Activated CD8-positive, alpha-beta memory T cell treated with anti-CD3 and anti-CD28 coated beads for 48 hours (primary cell): ENCODE measurements around the gene NCBP3.
"Not testable (repeated sequence)": the region's sequence is repeated elsewhere in the genome, so short reads cannot be mapped to it uniquely, and the experiment has no call there.

ENCODE experiments used
- DNase-seq, 3 experiments: peaks; one replicate each; pipeline ENCODE4 v3.0.0-alpha.2; 2020; ENCODE audit warnings: low read depth in 2 of 3, low spot score in 2 of 3

Gene NCBP3

DNA sequence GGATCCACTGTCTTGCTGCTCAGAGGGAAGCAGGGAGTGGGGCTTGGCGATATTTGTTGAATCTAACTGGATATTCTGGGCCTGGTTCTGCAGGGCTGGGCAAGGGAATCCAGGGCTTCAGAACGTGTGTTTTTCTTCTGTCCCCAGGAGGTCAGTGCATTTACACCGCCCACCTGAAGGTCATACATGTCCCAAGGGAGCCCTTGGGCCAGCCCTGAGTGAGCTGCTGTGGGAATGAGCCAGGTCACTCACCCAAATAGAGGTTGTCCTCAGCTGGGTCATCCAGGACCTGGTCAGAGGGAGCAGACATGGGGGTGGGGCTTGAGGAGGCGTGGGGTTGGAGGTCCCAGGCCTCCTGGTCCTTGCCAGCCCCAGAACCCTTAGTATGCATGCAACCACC is 36.2 kb upstream of the NCBP3 start:
- DNase-seq = no peak

DNA sequence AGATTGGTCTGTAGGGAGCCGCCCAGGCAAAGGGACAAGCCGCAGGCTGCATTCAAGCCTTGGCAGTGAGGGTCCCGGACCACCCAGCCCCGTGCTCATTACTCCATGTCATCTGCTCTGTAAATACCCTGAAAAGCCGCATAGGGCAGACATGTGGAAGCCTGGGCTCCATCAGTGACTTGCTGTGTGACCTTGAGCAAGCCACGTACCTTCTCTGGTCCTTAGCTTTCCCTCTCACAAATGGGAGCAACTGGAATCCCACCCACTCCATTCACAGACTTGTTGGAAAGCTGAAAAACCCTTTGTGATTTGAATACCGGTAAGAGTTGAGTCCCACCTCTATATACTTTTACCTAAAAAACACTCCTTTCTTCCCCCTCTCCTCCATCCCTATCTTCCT is 34.9 kb upstream of the NCBP3 start:
- DNase-seq = no peak

DNA sequence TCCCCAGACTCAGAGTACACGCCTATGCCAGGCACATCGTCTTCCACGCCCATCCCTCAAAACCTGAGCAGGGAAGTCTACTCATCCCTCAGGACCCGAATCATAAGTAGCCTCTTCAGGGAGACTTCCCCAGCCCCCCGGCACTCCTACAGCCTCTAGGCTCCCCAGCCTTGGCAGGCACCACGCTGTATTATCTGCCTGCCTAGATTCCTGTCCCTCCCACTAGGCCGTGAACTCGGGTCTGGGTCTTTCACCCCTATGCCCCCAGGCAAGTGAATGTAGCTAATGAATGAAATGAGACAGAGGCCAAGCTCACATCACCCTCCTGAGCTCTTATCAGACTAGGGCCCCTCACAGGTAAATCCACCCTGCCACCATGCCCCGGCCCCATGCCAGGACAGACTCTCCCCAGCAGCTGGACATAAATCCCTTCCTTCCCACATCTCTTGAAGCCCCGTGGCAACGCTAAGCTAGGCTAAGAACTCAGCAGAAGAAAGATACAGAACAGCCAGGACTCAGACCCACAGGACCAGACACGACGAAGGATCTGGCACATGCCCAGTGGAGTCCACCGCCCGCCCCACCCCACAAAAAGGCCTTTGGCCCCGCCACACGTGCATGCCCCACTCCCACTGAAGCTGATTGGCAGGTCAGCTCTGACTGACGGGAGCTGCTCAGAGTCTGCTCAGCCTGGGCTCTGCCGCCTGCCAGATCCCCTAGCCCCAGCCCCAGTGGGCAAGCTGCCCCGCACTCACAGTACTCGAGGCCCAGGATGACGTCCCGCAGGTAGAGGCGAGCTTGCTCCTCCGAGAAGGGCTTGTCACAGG is 33.8 kb upstream of the NCBP3 start:
- DNase-seq = no peak

DNA sequence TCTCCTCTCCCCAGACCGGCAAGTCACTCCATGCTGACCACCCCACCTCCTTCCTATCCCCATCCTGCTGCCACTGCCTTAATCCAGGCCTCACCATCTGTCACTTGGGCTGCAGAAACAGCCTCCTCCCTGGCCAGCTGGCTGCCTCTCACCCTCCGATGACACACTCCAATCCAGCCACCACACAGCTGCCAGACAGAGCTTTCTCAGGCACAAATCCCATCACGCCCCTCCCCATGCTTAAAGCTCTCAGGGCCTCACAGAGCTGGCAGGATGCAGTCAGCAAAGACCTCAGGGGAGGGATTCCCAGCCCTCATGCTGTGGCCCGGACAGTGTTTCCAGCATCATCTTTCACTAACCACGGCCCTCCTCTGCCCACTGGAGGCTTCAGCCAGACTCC is 33.1 kb upstream of the NCBP3 start:
- no peak for DNase-seq

DNA sequence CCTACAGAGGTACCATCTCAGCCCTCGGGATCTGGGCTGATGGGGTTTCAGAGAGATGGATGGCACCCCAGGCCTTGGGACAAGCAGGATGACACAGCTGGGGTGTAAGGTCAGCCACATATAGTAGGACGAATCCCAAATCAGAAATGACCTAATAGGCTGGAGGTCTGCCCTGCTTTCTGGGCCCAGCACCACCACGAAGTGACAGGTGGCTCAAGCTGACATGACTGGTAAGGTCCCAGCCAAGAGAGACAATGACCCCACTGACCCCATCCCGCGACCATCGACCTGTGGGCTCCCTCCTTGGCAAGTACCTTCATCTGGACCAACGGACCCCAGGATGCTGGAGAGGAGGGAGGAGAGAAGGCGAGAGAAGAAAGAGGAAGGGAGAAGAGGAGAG is 31.2 kb upstream of the NCBP3 start:
- DNase-seq = no peak

DNA sequence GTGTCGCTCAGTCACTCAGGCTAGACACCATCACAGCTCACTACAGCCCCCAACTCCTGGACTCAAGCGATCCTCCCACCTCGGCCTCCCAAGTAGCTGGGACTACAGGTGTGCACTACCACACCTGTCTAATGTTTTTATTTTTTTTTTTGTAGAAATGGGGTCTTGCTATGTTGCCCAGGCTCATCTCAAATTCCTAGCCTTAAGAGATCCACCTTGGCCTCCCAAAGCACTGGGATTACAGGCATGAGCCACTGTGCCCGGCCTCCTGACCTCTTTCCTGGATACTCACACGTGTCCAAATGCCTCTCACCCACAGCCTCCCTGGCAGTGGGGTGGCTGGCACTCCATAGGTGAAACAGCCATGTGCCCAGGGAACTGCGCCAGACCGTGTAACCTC is 29.3 kb upstream of the NCBP3 start:
- no peak for DNase-seq

DNA sequence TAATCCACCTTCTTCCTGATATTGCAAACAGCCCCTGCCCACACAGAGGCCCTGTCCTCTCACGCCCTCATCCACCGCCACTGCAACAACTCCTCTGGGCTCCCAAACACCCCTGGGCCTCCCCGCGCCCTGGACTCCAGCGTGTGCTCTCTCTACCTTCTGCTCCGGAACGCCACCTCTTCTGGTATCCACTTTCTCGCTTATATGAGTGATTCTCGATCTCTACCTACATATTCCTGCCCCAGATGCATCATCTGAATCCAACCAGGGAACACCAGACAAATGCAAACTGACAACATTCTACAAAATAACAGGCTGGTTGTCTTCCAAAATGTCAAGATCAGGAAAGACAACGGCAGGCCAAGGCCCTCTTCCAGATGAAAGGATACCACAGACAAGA is 27.8 kb upstream of the NCBP3 start:
- DNase-seq = no peak

DNA sequence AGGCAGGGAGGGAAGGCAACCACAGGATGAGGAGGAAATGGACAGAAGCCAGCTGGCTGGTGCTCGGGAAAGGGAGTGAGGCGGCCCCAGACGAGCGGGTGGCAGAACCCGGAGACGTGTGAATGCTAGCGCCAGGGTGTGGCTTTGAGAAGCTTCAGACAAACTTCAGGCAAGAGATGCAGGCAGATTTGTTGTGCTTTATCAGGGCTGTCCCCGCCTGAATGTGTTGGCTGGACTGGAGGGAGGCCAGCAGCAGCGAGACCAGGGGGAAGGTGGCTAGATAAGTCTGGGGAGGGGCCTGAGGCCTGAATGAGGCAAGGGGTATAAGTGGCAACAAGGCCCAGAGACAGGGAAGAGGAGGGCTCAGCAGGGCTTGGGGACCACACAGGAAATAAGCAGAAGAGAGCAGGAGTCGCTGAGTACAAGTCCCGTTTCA is 24.8 kb upstream of the NCBP3 start:
- DNase-seq = no peak

DNA sequence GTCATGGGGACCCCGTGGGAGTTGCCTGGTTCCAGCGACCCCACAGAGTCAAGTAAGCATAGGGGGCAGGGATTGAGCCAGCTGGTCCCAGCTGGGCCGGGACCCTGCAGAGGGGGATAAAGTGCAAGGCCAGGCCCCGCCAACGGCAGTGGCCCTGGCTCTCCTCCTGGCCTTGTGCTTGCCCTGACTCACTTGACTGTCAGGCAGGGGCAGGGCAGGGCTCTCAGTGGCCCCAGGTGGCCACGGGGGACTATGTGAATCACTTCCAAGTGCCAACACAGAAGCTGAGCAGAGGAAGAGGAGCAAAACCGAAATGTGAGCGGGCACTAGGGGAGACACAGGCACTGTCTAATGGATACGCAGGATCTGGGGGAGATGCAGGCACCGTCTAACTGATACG is 21.6 kb upstream of the NCBP3 start:
- no peak for DNase-seq

DNA sequence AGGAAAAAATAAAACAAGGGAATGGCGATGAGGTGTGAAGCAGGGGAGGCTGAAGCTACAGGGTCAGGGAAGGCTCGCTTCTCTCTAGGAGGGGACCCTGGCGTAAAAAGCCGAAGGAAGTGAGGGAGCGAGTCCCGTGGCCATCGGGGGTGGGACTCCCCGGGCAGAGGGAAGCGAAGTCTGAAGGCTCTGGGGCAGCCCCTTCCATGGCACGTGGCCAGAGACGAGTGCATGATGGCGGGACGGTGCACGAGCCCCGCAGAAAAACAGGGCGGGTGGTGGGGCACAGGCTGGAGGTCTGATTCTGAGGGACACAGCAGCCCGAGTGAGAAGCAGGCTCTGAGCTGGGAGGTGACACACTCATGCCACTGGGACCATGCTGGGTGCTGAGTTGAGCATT is 21.1 kb upstream of the NCBP3 start:
- no peak for DNase-seq

DNA sequence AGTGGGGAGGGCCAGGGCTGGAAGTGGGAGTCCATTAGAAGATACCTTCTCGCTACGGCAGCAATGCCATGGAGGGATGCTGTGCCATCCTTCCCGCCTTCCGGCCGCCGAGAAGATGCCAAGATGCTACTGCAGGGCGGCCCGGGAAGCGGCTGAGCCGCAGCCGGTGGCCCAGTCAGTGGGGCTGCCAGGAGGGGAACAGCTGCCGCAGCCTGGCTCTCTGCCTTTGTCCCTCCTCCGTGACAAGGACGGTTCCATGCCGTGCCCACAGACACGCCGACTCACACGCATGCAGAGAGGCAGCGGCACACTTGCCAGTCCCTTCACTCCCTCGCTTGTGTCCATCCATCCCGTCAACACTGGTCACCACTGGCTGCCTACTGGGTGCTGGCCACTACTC is 20.2 kb upstream of the NCBP3 start:
- no peak for DNase-seq

DNA sequence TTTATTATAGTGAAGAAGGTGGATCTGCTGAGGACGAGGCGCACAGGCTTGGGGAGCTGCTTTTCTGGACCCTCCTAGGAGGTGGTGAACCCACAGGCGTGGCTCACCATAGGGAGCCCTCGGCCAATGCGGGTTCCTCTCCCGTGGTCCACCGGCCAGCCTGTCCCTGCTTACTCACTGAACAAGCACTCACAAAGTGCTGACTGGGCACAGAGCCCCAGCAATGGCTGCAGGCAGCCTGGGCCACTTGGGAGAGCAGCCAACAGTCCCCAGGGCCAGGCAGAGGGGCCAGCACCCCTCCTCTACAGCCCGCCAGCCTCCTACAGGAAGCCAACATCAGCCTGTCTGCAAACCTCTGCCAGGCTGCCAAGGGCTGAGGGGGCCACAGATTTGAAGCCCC is 19.1 kb upstream of the NCBP3 start:
- DNase-seq = no peak

DNA sequence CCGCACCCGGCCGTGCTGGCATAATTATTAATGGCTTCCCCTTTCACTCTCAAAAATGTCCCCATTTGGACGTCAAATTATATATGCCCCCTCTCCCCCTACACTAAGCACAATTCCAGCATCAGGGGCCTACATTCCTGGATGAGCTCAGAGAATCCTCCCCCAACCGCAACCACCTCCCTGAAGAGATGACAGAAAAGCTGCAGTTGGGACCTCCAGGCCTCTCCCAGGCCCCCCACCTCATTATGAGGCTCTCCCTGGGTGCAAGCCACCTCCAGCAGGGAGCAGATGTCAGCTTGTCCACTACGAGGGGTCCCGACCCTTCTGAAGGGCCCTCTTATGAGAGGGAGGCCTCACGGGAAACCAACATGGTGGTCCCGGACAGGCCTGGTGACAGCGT is 18.5 kb upstream of the NCBP3 start:
- DNase-seq = no peak

DNA sequence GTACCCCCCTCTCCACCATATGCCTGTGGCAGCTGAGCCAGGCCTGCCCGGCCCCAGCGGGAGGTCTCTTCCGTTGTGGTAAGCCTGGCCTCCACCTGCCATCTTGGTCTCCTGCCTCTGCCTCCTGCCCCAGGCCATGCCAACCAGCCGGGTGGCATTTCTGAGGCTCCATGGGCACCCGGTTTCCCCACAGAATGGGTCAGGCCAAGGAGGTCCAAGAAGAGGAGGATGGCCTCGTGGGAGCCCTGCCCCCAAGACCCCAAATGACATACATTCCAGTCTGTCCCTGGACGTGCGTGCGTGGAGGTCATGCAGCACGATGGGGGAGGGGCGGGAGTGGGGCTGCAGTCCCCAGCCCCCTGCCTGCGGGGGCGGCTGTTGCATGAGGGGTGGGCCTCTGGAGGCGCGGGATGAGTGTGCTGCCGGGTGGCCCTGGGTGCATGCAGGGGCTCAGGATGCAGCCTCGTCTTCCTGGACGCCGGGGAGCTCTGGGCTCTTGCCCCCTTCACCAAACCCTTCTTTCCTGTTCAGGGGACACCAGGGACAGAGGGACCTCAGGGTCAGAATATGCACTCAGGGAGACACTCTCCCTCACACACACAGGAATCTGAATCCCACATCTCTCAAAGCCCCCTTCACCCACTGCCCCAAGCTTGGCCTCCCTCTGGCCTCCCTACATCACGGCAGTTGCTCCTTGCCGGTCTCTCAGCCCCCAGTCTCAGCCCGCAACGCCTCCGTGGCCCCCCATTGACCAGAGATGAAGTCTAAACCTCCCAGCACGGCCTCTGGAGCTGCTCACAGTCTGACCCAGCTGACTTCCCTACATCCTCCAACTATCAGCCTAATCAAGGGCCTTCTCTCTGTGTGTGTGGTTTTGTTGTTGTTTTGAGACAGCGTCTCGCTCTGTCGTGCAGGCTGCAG is 16.0 kb upstream of the NCBP3 start:
- no peak for DNase-seq

DNA sequence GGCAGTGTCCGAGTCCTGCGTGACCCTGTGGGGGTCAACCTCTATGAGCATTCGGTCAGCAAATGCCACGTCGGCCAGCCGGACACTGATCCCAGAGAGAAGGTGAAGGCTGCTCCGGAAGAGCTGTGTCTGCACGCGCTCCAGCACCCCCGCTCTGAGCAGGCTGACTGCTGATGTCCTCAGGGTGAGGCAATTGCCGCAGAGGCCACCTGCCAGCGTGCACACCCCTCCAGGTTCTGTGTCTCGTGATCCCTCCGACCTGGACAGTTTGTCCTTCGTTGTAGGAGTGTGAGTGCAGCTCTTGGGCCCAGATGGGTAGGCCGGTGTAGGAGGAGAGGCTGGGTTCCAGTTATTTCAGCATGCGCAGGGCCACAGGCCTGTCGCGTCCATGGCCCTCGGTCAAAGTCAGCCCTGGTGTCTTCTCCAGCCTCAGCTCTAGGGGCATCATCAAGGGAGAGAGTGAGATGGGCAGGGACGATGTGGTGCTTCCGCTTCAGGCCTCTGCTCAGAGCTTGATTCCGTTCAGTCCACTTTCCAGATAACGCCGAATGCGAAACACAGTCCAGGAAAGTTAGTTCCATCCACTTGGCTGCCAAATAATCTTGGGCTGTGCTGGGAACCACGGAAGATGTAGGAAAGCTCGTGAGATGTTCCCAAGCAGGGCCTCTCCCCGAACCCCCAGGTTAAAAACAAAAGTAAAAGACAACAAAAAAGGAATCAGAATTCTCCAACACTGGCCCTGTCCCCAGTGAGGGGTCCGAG is 15.1 kb upstream of the NCBP3 start:
- no peak for DNase-seq

DNA sequence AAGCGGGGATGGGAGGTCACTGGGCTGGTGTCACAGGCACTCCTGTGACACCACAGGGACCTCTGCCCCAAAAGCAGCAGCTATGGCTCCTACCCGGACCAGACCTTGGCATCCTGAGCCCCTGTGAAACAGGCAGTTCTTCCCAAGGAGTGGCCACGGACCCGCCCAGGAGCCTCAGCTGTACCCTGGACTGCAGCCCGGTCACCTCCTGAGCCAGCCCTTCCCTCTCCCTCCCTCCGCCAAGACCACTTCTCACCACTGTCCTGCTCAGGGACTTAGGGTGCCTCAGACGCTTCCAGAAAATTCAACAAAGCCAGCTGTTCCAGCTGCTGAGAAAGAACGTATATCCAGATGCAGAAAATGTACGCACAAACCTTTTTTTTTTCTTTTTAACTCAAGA is 13.9 kb upstream of the NCBP3 start:
- no peak for DNase-seq

DNA sequence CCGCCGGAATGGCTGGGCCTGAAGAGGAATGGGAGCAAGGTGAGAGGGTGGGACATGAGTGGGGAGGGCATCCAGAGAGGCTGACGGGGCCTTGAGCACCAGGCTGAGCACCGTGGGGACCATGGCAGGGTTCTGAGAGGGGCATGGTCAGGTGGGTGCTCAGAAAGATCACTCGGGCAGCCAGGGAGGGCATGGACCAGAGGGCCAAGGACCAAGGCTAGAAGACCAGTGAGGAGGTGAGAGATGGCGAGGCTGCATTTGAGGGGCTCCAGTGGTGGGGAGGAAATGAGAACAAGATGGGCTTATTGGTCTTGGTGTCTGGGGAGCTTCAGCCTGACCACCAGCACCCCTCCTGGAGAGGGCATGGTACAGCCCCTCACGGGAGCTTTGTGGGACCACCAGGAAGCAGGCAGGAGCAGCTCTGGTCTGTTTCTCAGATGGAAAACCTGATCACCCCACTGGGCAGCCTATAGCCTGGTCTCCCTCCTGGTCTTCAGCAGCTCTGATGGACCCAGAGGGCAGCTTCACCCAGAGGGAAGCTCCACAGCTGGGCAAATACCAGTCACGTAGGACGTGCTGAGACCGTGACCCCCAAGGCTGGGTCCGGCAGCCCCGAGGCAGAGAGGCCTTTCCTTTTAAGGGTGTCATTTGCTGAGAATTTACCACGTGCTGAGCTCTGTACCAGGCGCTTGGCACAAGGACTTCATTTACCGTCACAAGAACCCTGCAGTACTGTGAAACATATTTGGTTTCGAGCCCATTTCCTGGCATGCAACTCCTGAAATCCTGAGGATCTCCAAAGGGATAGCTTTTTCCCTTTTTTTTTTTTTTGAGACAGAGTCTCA is 11.4 kb upstream of the NCBP3 start:
- DNase-seq = no peak

DNA sequence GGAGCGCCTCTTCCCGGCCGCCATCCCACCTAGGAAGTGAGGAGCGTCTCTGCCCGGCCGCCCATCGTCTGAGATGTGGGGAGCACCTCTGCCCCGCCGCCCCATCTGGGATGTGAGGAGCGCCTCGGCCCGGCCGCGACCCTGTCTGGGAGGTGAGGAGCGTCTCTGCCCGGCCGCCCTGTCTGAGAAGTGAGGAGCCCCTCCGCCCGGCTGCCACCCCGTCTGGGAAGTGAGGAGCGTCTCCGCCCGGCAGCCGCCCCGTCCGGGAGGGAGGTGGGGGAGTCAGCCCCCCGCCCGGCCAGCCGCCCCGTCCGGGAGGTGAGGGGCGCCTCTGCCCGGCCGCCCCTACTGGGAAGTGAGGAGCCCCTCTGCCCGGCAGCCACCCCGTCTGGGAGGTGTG is 8.2 kb upstream of the NCBP3 start:
- not testable (repeated sequence) for DNase-seq

DNA sequence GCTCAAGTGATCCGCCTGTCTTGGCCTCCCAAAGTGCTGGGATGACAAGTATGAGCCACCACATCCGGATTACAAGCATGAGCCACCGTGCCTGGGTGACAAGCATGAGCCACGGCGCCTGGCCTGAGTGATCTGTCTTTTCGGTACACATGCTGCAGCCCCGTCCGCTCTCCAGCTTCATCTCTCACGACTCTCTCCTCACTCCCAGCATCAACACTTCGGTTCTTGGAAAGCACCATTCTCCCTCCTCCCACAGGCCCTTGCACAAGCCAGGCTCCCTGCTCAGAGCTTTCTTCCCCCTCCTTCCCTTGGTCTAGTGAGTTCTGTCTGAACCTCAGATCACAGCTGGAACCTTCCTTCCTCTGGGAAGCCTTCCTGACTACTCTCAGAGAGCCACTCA is 6.5 kb upstream of the NCBP3 start:
- DNase-seq = no peak

DNA sequence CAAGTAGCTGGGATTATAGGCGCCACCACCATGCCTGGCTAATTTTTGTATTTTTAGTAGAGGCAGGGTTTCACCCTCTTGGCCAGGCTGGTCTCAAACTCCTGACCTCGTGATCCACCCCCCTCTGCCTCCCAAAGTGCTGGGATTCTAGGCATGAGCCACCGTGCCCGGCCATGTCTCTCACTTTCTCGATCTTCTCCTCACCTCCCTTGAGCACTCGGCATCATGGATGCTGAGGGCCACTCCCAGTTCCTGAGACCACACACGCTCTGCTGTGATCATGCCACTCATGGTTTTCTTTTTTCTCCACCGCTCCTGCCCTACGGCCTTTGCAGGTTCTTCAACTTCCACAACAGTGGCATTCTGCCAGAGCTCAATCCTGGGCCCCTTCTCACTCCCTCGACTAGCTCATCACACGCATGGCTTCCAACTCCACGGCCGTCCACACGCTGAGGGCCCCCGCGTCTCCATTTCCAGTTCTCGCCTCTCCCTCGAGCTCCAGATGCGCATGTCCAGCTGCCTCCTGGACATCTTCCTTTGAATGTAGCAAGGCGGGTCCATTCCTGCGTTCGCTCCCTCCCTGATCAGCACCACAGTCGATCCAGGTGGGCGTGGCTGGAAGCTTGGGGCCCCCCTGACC is 5.5 kb upstream of the NCBP3 start:
- DNase-seq = no peak
